ENCODE results near the gene XXYLT1. TPM values are rescaled to one million over a fixed set of nuclear protein-coding genes. Genes with fewer than 3 reads are reported as not detected.

XXYLT1 gene
- total and polyA plus RNA-seq, 2 of the 4 experiments (the other 2 are of a cell fraction): 14.7 to 18.1 TPM

GRCh38 chr3:195213639-195214315, 57.2 kb downstream of the XXYLT1 start:
- Histone ChIP-seq H3K4me1 (ENCODE audit: control insufficient read depth, insufficient read depth, low read length) (peaks cover 21% of the 10 kb centered on the region), H3K4me2 (ENCODE audit: low read depth, low read length) (no peak overlapping the region), H2BK5ac (ENCODE audit: low read depth, low read length, poor library complexity, severe bottlenecking) (no peak overlapping the region), H2BK20ac (ENCODE audit: low read depth, low read length) (no peak overlapping the region), H3K9me1 (ENCODE audit: insufficient read depth, low read length) (peaks cover 11% of the 10 kb centered on the region; the same call in 1 of the 2 replicates), H4K20me1 (ENCODE audit: insufficient read depth, low read length) (no peaks in the 10 kb centered on the region), H3K4me3 (ENCODE audit: insufficient read depth, low read depth, low read length) (no peak overlapping the region), H3K18ac (ENCODE audit: low read depth, low read length) (no peak overlapping the region), H4K91ac (ENCODE audit: insufficient read depth, low read depth, low read length) (no peak overlapping the region), H3K23ac (ENCODE audit: low read depth, low read length) (no peak overlapping the region), H3K9ac (ENCODE audit: low read depth, low read length) (no peak overlapping the region), H2AFZ (replicated peaks; ENCODE audit: low read length, poor library complexity) (no peak overlapping the region), H2BK120ac (ENCODE audit: low read depth, low read length) (no peak overlapping the region), H3K27me3 (ENCODE audit: control insufficient read depth, insufficient read depth, low read length) (no peaks in the 10 kb centered on the region), H2AK5ac (ENCODE audit: low read depth, low read length) (no peak overlapping the region), H3K36me3 (ENCODE audit: control insufficient read depth, insufficient read depth, low read length) (no peaks in the 10 kb centered on the region), H2BK15ac (ENCODE audit: low read depth, low read length) (no peak overlapping the region), H3K27ac (ENCODE audit: insufficient read depth, low read length) (no peak overlapping the region), H4K8ac (ENCODE audit: low read depth in 2 of 2, low read length in 2 of 2) (no peak overlapping the region), H3K56ac (ENCODE audit: extremely low read depth, insufficient read depth, low read length) (no peak overlapping the region), H3K4ac (ENCODE audit: low read depth, low read length) (no peak overlapping the region), H3K79me1 (ENCODE audit: low read depth in 1 of 2, low read length in 2 of 2) (peaks cover 23 to 30% of the 10 kb centered on the region in 2 experiments), H4K5ac (ENCODE audit: low read depth, low read length) (no peak overlapping the region), H3K14ac (replicated peaks; ENCODE audit: low read depth, low read length) (no peak overlapping the region), H2AK9ac (replicated peaks; ENCODE audit: low read depth, low read length, poor library complexity) (no peak overlapping the region), H3K9me3 (ENCODE audit: control insufficient read depth, insufficient read depth, low read length) (no peaks in the 10 kb centered on the region)
- in situ Hi-C loops (cut with MboI; ENCODE audit: low sequenced_read_pairs) (no loop called here), intact Hi-C loops (cut with micrococcal nuclease) (no loop called here), dilution Hi-C loops (cut with HindIII; ENCODE audit: low sequenced_read_pairs, unreplicated experiment) (no loop called here)
- no TSS peak for BruUV-seq (replicated peaks)
- ChIA-PET POLR2A (ENCODE audit: unreplicated experiment) (interaction anchor here (0.6 kb wide), 1 partner anchor 95 kb away, joined by 4 read pairs; no protein-coding TSS in a partner anchor), CTCF (no interaction called here)
- DNase-seq: no peak
- TF ChIP-seq RFX5 (IDR thresholded peaks at IDR 0.05; ENCODE audit: low read depth, low read length) (no peak), POLR2A (IDR thresholded peaks at IDR 0.05; ENCODE audit: low read depth, low read length) (no peak), NFE2L2 (IDR thresholded peaks at IDR 0.05; ENCODE audit: low read depth, low read length) (no peak), FOS (IDR thresholded peaks at IDR 0.05; ENCODE audit: low read depth, low read length) (no peak), MXI1 (IDR thresholded peaks at IDR 0.05; ENCODE audit: borderline replicate concordance, low read depth, low read length) (no peak), SMC3 (IDR thresholded peaks at IDR 0.05; ENCODE audit: low read depth, low read length) (no peak), ELK1 (IDR thresholded peaks at IDR 0.05; ENCODE audit: borderline replicate concordance, low read depth, low read length) (no peak), BHLHE40 (IDR thresholded peaks at IDR 0.05; ENCODE audit: low read depth, low read length) (no peak), USF2 (IDR thresholded peaks at IDR 0.05; ENCODE audit: low read depth, low read length) (no peak), CEBPB (IDR thresholded peaks at IDR 0.05; ENCODE audit: low read depth, low read length) (no peak), MAFK (IDR thresholded peaks at IDR 0.05; ENCODE audit: low read depth, low read length) (no peak), CTCF (conservative IDR thresholded peaks at IDR 0.05; ENCODE audit: low read depth, low read length) (no peak), MAZ (IDR thresholded peaks at IDR 0.05; ENCODE audit: borderline replicate concordance, low read depth, low read length) (no peak), CHD1 (IDR thresholded peaks at IDR 0.05; ENCODE audit: low read depth, low read length) (no peak)
- 100% methylated on average over 1 of the region's 9 CpGs; no CpG with 5 or more reads in 1 of the 2 experiments for WGBS, 2 experiments (ENCODE audit: extremely low coverage in 2 of 2, insufficient read length in 1 of 2)
- ATAC-seq (ENCODE audit: low read depth): no peak

Measured in IMR-90 (cell line).